Measurements from ENCODE around the gene LMBRD1.
"Not testable (repeated sequence)": the region's sequence is repeated elsewhere in the genome, so short reads cannot be mapped to it uniquely, and the experiment has no call there.

The LMBRD1 gene

GRCh38 chr6:69756907-69757306 lies 39.9 kb downstream of the LMBRD1 start:
- in situ Hi-C loops (cut with HindIII; ENCODE audit: low sequenced_read_pairs) = no loop called here

GRCh38 chr6:69756366-69756765 lies 40.4 kb downstream of the LMBRD1 start:
- in situ Hi-C loops (cut with HindIII; ENCODE audit: low sequenced_read_pairs) = no loop called here

- in situ Hi-C loops (cut with HindIII; ENCODE audit: low sequenced_read_pairs) = no loop called here
These were observed 61.8 kb downstream of the LMBRD1 start for GRCh38 chr6:69735027-69735426.

GRCh38 chr6:69732640-69733039 lies 64.2 kb downstream of the LMBRD1 start:
- in situ Hi-C loops (cut with HindIII; ENCODE audit: low sequenced_read_pairs) = no loop called here

- in situ Hi-C loops (cut with HindIII; ENCODE audit: low sequenced_read_pairs) = no loop called here
These were observed 64.8 kb downstream of the LMBRD1 start for GRCh38 chr6:69732045-69732444.

GRCh38 chr6:69729870-69730449 lies 66.8 kb downstream of the LMBRD1 start:
- in situ Hi-C loops (cut with HindIII; ENCODE audit: low sequenced_read_pairs) = no loop called here

GRCh38 chr6:69722683-69723082 lies 74.1 kb downstream of the LMBRD1 start:
- in situ Hi-C loops (cut with HindIII; ENCODE audit: low sequenced_read_pairs) = no loop called here

GRCh38 chr6:69719602-69720193 lies 77.1 kb downstream of the LMBRD1 start:
- in situ Hi-C loops (cut with HindIII; ENCODE audit: low sequenced_read_pairs) = no loop called here

GRCh38 chr6:69706724-69707123 lies 90.1 kb downstream of the LMBRD1 start:
- in situ Hi-C loops (cut with HindIII; ENCODE audit: low sequenced_read_pairs) = no loop called here

GRCh38 chr6:69705954-69706353 lies 90.9 kb downstream of the LMBRD1 start:
- in situ Hi-C loops (cut with HindIII; ENCODE audit: low sequenced_read_pairs) = no loop called here

- in situ Hi-C loops (cut with HindIII; ENCODE audit: low sequenced_read_pairs) = no loop called here
These were observed 91.9 kb downstream of the LMBRD1 start for GRCh38 chr6:69704916-69705315.

- in situ Hi-C loops (cut with HindIII; ENCODE audit: low sequenced_read_pairs) = no loop called here
These were observed 97.2 kb downstream of the LMBRD1 start for GRCh38 chr6:69699655-69700054.

- in situ Hi-C loops (cut with HindIII; ENCODE audit: low sequenced_read_pairs) = no loop called here
These were observed 100.5 kb downstream of the LMBRD1 start for GRCh38 chr6:69696273-69696672.

- in situ Hi-C loops (cut with HindIII; ENCODE audit: low sequenced_read_pairs) = no loop called here
These were observed 103.0 kb downstream of the LMBRD1 start for GRCh38 chr6:69693762-69694161.

GRCh38 chr6:69690986-69691385 lies 105.8 kb downstream of the LMBRD1 start:
- in situ Hi-C loops (cut with HindIII; ENCODE audit: low sequenced_read_pairs) = no loop called here

GRCh38 chr6:69680302-69680701 lies 116.5 kb downstream of the LMBRD1 start:
- in situ Hi-C loops (cut with HindIII; ENCODE audit: low sequenced_read_pairs) = no loop called here

- in situ Hi-C loops (cut with HindIII; ENCODE audit: low sequenced_read_pairs) = no loop called here
These were observed 123.5 kb downstream of the LMBRD1 start for GRCh38 chr6:69673298-69673697.

- in situ Hi-C loops (cut with HindIII; ENCODE audit: low sequenced_read_pairs) = no loop called here
These were observed 127.9 kb downstream of the LMBRD1 start for GRCh38 chr6:69668916-69669315.

- in situ Hi-C loops (cut with HindIII; ENCODE audit: low sequenced_read_pairs) = not testable (repeated sequence)
These were observed 130.0 kb downstream of the LMBRD1 start for GRCh38 chr6:69666779-69667178.

- in situ Hi-C loops (cut with HindIII; ENCODE audit: low sequenced_read_pairs) = no loop called here
These were observed 131.4 kb downstream of the LMBRD1 start for GRCh38 chr6:69665437-69665836.

GRCh38 chr6:69664551-69664950 lies 132.3 kb downstream of the LMBRD1 start:
- in situ Hi-C loops (cut with HindIII; ENCODE audit: low sequenced_read_pairs) = no loop called here

GRCh38 chr6:69663215-69663614 lies 133.6 kb downstream of the LMBRD1 start:
- in situ Hi-C loops (cut with HindIII; ENCODE audit: low sequenced_read_pairs) = no loop called here

GRCh38 chr6:69650703-69651102 lies 146.1 kb downstream of the LMBRD1 start:
- in situ Hi-C loops (cut with HindIII; ENCODE audit: low sequenced_read_pairs) = no loop called here

Data from endothelial cell of hepatic sinusoid (primary cell).